ENCODE results near the gene SSTR5. TPM values are rescaled to one million over a fixed set of nuclear protein-coding genes. Genes with fewer than 3 reads are reported as not detected.

The SSTR5 gene
- total RNA-seq, 1 donor from 2014 or later, result 0.43 TPM

DNA sequence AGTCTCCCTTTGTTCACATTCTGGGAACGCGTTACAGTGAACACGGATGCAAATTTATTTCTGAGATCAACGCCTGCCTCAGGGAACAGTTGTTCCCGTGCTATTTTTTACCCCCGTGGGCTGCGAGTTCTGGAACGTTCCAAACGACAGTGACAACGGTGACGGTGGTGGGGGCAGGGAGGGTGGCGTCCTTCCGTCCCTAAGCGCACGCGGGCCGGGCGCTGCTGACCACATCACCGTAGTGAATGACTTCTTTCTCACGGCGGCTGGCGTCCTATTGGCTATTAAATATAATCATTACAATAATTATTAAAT, 45.1 kb upstream of the SSTR5 start:
- Mint-ChIP-seq H3K36me3 (no peaks in the 10 kb centered on the region), H3K4me3 (no peak overlapping the region), H3K27me3 (no peaks in the 10 kb centered on the region), H3K4me1 (ENCODE audit: unreplicated experiment) (peaks cover 5% of the 10 kb centered on the region), H3K9me3 (no peaks in the 10 kb centered on the region), H3K27ac (no peak overlapping the region)
- TF ChIP-seq, protein P1, sequence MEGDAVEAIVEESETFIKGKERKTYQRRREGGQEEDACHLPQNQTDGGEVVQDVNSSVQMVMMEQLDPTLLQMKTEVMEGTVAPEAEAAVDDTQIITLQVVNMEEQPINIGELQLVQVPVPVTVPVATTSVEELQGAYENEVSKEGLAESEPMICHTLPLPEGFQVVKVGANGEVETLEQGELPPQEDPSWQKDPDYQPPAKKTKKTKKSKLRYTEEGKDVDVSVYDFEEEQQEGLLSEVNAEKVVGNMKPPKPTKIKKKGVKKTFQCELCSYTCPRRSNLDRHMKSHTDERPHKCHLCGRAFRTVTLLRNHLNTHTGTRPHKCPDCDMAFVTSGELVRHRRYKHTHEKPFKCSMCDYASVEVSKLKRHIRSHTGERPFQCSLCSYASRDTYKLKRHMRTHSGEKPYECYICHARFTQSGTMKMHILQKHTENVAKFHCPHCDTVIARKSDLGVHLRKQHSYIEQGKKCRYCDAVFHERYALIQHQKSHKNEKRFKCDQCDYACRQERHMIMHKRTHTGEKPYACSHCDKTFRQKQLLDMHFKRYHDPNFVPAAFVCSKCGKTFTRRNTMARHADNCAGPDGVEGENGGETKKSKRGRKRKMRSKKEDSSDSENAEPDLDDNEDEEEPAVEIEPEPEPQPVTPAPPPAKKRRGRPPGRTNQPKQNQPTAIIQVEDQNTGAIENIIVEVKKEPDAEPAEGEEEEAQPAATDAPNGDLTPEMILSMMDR (conservative IDR thresholded peaks at IDR 0.05), result no peak
- DNase-seq (ENCODE audit: extremely low spot score, unreplicated experiment), result no peak

DNA sequence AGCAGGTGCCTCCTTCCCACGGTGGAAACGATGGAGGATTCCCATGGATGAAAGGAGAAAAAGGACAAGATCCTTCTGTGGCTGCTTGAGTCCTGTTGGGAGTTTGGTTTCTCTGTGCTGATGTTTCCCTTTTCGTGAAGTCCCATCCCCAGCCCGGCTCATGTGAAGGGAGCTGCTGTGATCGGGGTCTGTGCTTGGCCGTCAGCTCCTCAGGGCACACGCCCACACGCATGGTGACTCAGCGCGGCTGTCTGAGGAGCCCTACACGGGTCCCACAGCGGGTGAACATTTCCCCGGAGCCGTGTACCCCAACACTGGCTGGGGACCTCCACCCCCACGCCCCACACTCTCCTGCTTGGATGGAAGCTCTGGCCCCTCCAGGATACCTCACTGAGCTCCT, 44.5 kb upstream of the SSTR5 start:
- Mint-ChIP-seq H3K4me1 (ENCODE audit: unreplicated experiment) (peaks cover 5% of the 10 kb centered on the region), H3K27me3 (no peaks in the 10 kb centered on the region), H3K4me3 (no peak overlapping the region), H3K9me3 (no peaks in the 10 kb centered on the region), H3K27ac (no peak overlapping the region), H3K36me3 (no peaks in the 10 kb centered on the region)
- TF ChIP-seq, protein P1 (conservative IDR thresholded peaks at IDR 0.05), result no peak
- DNase-seq (ENCODE audit: extremely low spot score, unreplicated experiment), result no peak

DNA sequence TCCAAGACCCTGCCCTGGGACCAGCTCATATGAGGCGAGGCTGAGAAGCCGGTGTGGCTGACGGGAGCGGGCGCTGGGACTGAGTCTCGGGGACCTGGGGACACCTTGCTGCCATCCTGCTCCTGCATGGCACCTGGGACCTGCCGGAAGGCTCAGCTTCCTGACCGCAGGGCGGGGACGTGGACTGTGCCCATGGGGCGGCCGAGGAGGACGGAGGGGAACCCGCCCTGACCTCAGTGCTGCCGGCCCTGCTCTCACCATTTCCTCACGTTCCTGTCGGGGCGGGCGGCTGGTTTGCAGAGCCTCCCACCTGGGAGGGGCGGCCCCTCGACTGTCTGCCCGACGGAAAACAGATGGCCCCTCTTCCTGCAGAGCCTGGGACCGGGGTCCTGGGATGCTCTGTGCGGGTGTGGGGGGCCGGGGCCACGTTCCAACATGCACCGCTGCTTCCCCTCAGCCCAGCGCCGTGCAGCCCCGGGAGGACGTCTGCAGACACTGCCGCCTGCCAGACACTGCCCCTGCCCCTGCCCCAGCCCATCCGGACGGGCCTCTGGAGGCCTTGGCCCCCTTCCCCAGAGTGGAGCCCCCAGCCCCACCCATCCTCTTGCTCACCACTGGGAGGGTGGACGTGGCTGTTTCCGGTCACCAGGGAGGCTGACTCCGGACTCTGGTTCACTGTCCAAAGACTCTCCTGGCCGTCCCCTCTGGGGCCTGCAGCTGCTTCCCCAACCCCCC, 43.9 kb upstream of the SSTR5 start:
- Mint-ChIP-seq H3K27ac (no peak overlapping the region), H3K9me3 (no peaks in the 10 kb centered on the region), H3K36me3 (no peaks in the 10 kb centered on the region), H3K27me3 (no peaks in the 10 kb centered on the region), H3K4me1 (ENCODE audit: unreplicated experiment) (peaks cover 5% of the 10 kb centered on the region), H3K4me3 (no peak overlapping the region)
- DNase-seq (ENCODE audit: extremely low spot score, unreplicated experiment), result no peak
- TF ChIP-seq, protein P1 (conservative IDR thresholded peaks at IDR 0.05), result no peak

DNA sequence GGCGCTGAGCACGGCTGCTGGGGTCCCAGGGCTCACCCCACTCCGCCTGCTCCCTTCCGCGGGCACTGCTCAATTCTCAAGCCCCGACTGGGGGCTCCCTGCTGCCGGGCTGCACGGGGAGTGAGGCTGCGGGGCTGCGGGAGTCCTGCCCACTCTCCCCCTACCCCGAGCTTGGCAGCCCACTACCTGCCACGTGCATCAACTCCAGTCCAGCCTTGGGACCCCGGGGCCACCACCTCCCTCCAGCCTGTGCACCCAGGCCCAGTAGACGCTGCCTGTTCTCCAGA, 43.3 kb upstream of the SSTR5 start:
- TF ChIP-seq, protein P1 (conservative IDR thresholded peaks at IDR 0.05), result no peak
- DNase-seq (ENCODE audit: extremely low spot score, unreplicated experiment), result no peak
- no peak overlapping the region for H3K4me3 Mint-ChIP-seq
- no peaks in the 10 kb centered on the region for H3K9me3 Mint-ChIP-seq
- H3K36me3 Mint-ChIP-seq, result no peaks in the 10 kb centered on the region
- H3K27me3 Mint-ChIP-seq, result no peaks in the 10 kb centered on the region
- H3K4me1 Mint-ChIP-seq (ENCODE audit: unreplicated experiment), result peaks cover 5% of the 10 kb centered on the region
- no peak overlapping the region for H3K27ac Mint-ChIP-seq

DNA sequence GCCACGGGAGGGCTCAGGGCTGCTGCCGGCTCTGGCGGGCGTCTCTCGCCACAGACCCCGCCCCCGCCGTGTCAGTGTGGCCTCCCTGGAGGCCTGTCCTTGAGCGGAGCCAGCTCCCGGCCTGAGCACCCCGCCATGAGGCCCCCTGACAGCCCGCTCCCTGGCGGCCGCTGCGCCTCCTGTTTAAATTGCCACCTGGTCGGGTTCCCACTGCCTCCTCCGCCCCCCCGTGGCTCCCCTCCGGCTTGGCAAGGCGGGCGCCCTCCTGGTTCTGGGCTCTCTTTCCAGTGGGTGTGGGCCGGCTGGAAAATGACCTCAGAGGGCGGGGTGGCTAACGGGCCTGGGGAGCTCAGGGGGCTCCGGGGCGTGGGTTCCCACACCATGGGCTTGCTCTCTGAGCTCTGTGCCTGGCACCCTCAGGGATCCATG, 42.1 kb upstream of the SSTR5 start:
- no peaks in the 10 kb centered on the region for H3K9me3 Mint-ChIP-seq
- H3K27me3 Mint-ChIP-seq, result no peaks in the 10 kb centered on the region
- peaks cover 5% of the 10 kb centered on the region for H3K4me1 Mint-ChIP-seq (ENCODE audit: unreplicated experiment)
- H3K4me3 Mint-ChIP-seq, result no peak overlapping the region
- DNase-seq (ENCODE audit: extremely low spot score, unreplicated experiment), result no peak
- H3K27ac Mint-ChIP-seq, result no peak overlapping the region
- TF ChIP-seq, protein P1 (conservative IDR thresholded peaks at IDR 0.05), result no peak
- H3K36me3 Mint-ChIP-seq, result no peaks in the 10 kb centered on the region

DNA sequence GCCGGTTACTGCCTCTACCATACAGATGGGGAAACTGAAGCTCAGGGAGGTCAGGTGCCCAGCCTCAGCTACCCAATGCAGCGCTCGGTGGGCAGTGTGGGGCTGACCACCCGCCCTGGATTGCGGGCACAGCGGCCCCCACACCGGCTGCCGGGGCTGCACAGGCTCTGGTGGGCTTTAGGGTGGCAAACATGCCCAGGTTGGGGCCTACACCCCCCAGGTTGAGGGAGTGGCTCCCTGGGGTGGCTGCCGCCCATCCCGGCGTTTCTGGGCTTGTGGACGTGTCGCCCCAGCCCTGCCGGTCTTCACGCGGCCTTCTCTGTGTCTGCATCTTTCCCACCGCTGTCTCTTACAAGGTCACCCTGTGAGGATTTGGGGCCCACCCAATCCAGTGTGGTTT, 40.9 kb upstream of the SSTR5 start:
- TF ChIP-seq, protein P1 (conservative IDR thresholded peaks at IDR 0.05), result no peak

More for the DNA sequence above, 40.9 kb upstream of the SSTR5 start:
- H3K27me3 Mint-ChIP-seq, result no peaks in the 10 kb centered on the region
- H3K4me1 Mint-ChIP-seq (ENCODE audit: unreplicated experiment), result no peaks in the 10 kb centered on the region
- H3K27ac Mint-ChIP-seq, result no peak overlapping the region
- no peaks in the 10 kb centered on the region for H3K36me3 Mint-ChIP-seq
- no peak for DNase-seq (ENCODE audit: extremely low spot score, unreplicated experiment)
- H3K9me3 Mint-ChIP-seq, result no peaks in the 10 kb centered on the region
- H3K4me3 Mint-ChIP-seq, result no peak overlapping the region

All from type B pancreatic cell (in vitro differentiated cells).